ENCODE results near the gene SLC7A6. TPM values are rescaled to one million over a fixed set of nuclear protein-coding genes. Genes with fewer than 3 reads are reported as not detected.

SLC7A6 gene
- total and polyA plus RNA-seq, 2 experiments from 2014 or later = 17.3 to 20.9 TPM

GRCh38 chr16:68267612-68268405 is 3.5 kb downstream of the SLC7A6 start:
- WGBS, 2 experiments (ENCODE audit: low coverage in 1 of 2, low lambda C conversion rate in 2 of 2, missing lambda C conversion rate in 2 of 2) = 82% methylated on average over 6 of the region's 6 CpGs
- H2AFZ ChIP-seq = no peak overlapping the region
- H3K27me3 ChIP-seq (replicated peaks; ENCODE audit: insufficient read depth) = no peaks in the 10 kb centered on the region
- no peaks in the 10 kb centered on the region for H3K9me3 ChIP-seq (ENCODE audit: low read depth)
- TF ChIP-seq EZH2phosphoT487 (IDR thresholded peaks at IDR 0.05; ENCODE audit: insufficient read depth, low read depth) (no peak), EZH2 (IDR thresholded peaks at IDR 0.05; ENCODE audit: insufficient read depth, poor library complexity, severe bottlenecking) (no peak)
- H3K27ac ChIP-seq = no peak overlapping the region
- peak overlapping the region; percentile 26 for H3K4me2 ChIP-seq (ENCODE audit: unreplicated experiment)
- peaks cover 36% of the 10 kb centered on the region for H3F3A ChIP-seq (ENCODE audit: insufficient read depth)
- H3K9ac ChIP-seq = no peak overlapping the region
- H3K4me3 ChIP-seq = no peak overlapping the region
- H3K79me2 ChIP-seq (ENCODE audit: insufficient read depth) = peaks cover 82% of the 10 kb centered on the region
- in situ Hi-C loops (cut with MboI) = no loop called here
- H3K4me1 ChIP-seq (ENCODE audit: insufficient read depth) = peaks cover 38% of the 10 kb centered on the region
- no peak for DNase-seq
- H3K9me2 ChIP-seq (ENCODE audit: insufficient read depth) = no peaks in the 10 kb centered on the region
- H3K36me3 ChIP-seq (ENCODE audit: low read depth) = 0 out of 2 replicates have a peak, but pooled peaks cover 11% of the 10 kb centered on the region
- peaks cover 19% of the 10 kb centered on the region; the same call in 1 of the 2 replicates for H4K20me1 ChIP-seq (ENCODE audit: insufficient read depth)

- H3K36me3 ChIP-seq (ENCODE audit: low read depth) = peaks cover 17% of the 10 kb centered on the region; the same call in 1 of the 2 replicates
- no peaks in the 10 kb centered on the region for H3K27me3 ChIP-seq (replicated peaks; ENCODE audit: insufficient read depth)
- in situ Hi-C loops (cut with MboI) = no loop called here
- H3K9me2 ChIP-seq (ENCODE audit: insufficient read depth) = no peaks in the 10 kb centered on the region
- WGBS, 2 experiments (ENCODE audit: low coverage in 1 of 2, low lambda C conversion rate in 2 of 2, missing lambda C conversion rate in 2 of 2) = 97 to 99% methylated on average over 4 of the region's 4 CpGs
- no peaks in the 10 kb centered on the region for H3K9me3 ChIP-seq (ENCODE audit: low read depth)
- TF ChIP-seq EZH2 (IDR thresholded peaks at IDR 0.05; ENCODE audit: insufficient read depth, poor library complexity, severe bottlenecking) (no peak), EZH2phosphoT487 (IDR thresholded peaks at IDR 0.05; ENCODE audit: insufficient read depth, low read depth) (no peak)
- H3K4me3 ChIP-seq = no peak overlapping the region
- H3K4me1 ChIP-seq (ENCODE audit: insufficient read depth) = peaks cover 38% of the 10 kb centered on the region
- no peak overlapping the region for H3K4me2 ChIP-seq (ENCODE audit: unreplicated experiment)
- H2AFZ ChIP-seq = no peak overlapping the region
- peaks cover 28% of the 10 kb centered on the region for H3F3A ChIP-seq (ENCODE audit: insufficient read depth)
- no peak overlapping the region for H3K9ac ChIP-seq
- peaks cover 27% of the 10 kb centered on the region; the same call in 1 of the 2 replicates for H4K20me1 ChIP-seq (ENCODE audit: insufficient read depth)
- no peak for DNase-seq
- H3K27ac ChIP-seq = no peak overlapping the region
- peaks cover 94% of the 10 kb centered on the region for H3K79me2 ChIP-seq (ENCODE audit: insufficient read depth)
Measured at GRCh38 chr16:68269793-68270192, 5.5 kb downstream of the SLC7A6 start.

- Histone ChIP-seq H3K9me3 (ENCODE audit: low read depth) (no peaks in the 10 kb centered on the region), H3K79me2 (ENCODE audit: insufficient read depth) (peaks cover 100% of the 10 kb centered on the region), H3K4me2 (ENCODE audit: unreplicated experiment) (no peak overlapping the region), H3K9me2 (ENCODE audit: insufficient read depth) (no peaks in the 10 kb centered on the region), H2AFZ (no peak overlapping the region), H3K4me1 (ENCODE audit: insufficient read depth) (peaks cover 38% of the 10 kb centered on the region), H3K4me3 (no peak overlapping the region), H3K36me3 (ENCODE audit: low read depth) (peaks cover 17% of the 10 kb centered on the region; the same call in 1 of the 2 replicates), H3K27ac (no peak overlapping the region), H3K27me3 (replicated peaks; ENCODE audit: insufficient read depth) (no peaks in the 10 kb centered on the region), H3F3A (ENCODE audit: insufficient read depth) (peaks cover 22% of the 10 kb centered on the region), H4K20me1 (ENCODE audit: insufficient read depth) (peaks cover 27% of the 10 kb centered on the region; the same call in 1 of the 2 replicates), H3K9ac (no peak overlapping the region)
- 0% methylated on average over 1 of the region's 1 CpG for WGBS, 2 experiments (ENCODE audit: low coverage in 1 of 2, low lambda C conversion rate in 2 of 2, missing lambda C conversion rate in 2 of 2)
- no peak for DNase-seq
- TF ChIP-seq EZH2phosphoT487 (IDR thresholded peaks at IDR 0.05; ENCODE audit: insufficient read depth, low read depth) (no peak), EZH2 (IDR thresholded peaks at IDR 0.05; ENCODE audit: insufficient read depth, poor library complexity, severe bottlenecking) (no peak)
- in situ Hi-C loops (cut with MboI) = no loop called here
Measured at GRCh38 chr16:68270353-68270752, 6.0 kb downstream of the SLC7A6 start.

GRCh38 chr16:68272507-68273209 is 8.3 kb downstream of the SLC7A6 start:
- in situ Hi-C loops (cut with MboI) = no loop called here
- no peak overlapping the region for H3K27ac ChIP-seq
- DNase-seq = no peak
- no peak overlapping the region for H2AFZ ChIP-seq
- H3K79me2 ChIP-seq (ENCODE audit: insufficient read depth) = peaks cover 100% of the 10 kb centered on the region
- no peak overlapping the region for H3K4me3 ChIP-seq
- H3F3A ChIP-seq (ENCODE audit: insufficient read depth) = peaks cover 14% of the 10 kb centered on the region; the same call in 1 of the 2 replicates
- H3K9ac ChIP-seq = no peak overlapping the region
- H3K4me2 ChIP-seq (ENCODE audit: unreplicated experiment) = no peak overlapping the region
- H3K9me2 ChIP-seq (ENCODE audit: insufficient read depth) = no peaks in the 10 kb centered on the region
- TF ChIP-seq EZH2 (IDR thresholded peaks at IDR 0.05; ENCODE audit: insufficient read depth, poor library complexity, severe bottlenecking) (no peak), EZH2phosphoT487 (IDR thresholded peaks at IDR 0.05; ENCODE audit: insufficient read depth, low read depth) (no peak)
- H3K4me1 ChIP-seq (ENCODE audit: insufficient read depth) = peaks cover 22% of the 10 kb centered on the region
- H4K20me1 ChIP-seq (ENCODE audit: insufficient read depth) = peaks cover 27% of the 10 kb centered on the region; the same call in 1 of the 2 replicates
- no peaks in the 10 kb centered on the region for H3K27me3 ChIP-seq (replicated peaks; ENCODE audit: insufficient read depth)
- WGBS, 2 experiments (ENCODE audit: low coverage in 1 of 2, low lambda C conversion rate in 2 of 2, missing lambda C conversion rate in 2 of 2) = 93 to 96% methylated on average over 4 of the region's 4 CpGs
- no peaks in the 10 kb centered on the region for H3K9me3 ChIP-seq (ENCODE audit: low read depth)
- peaks cover 23% of the 10 kb centered on the region; the same call in 1 of the 2 replicates for H3K36me3 ChIP-seq (ENCODE audit: low read depth)
